GM12878 (cell line): Measurements from ENCODE around the gene SNF8. TPM values are rescaled to one million over a fixed set of nuclear protein-coding genes. Genes with fewer than 3 reads are reported as not detected.

Source experiments
- CREM ChIP-seq: IDR thresholded peaks from 2 replicates; pipeline ENCODE4 v1.6.1; 2014; ENCODE audit warnings: antibody characterized with exemption, low read depth
- E4F1 ChIP-seq: fragments of 450-650 bp; IDR thresholded peaks from 2 replicates; pipeline ENCODE4 v1.6.1; 2018; ENCODE audit warnings: borderline replicate concordance, mild to moderate bottlenecking; ENCODE audit not compliant: partially characterized antibody
- EGR1 ChIP-seq, 2 experiments: IDR thresholded peaks; 1 replicate in 1 of 2; 2 replicates in 1 of 2; pipeline ENCODE4 v1.6.1; 2011 to 2012; ENCODE audit warnings: low read depth in 2 of 2, low read length in 2 of 2, borderline replicate concordance in 1 of 2, mild to moderate bottlenecking in 1 of 2, moderate library complexity in 1 of 2
- KDM1A ChIP-seq: fragments of 200-600 bp; sonication (generic); IDR thresholded peaks from 2 replicates; pipeline ENCODE4 v1.6.1; 2016; ENCODE audit warnings: borderline replicate concordance
- MYB ChIP-seq: fragments of 150-350 bp; IDR thresholded peaks from 2 replicates; pipeline ENCODE4 v1.6.1; 2014; ENCODE audit warnings: mild to moderate bottlenecking, low read depth, low read length, borderline replicate concordance
- NFYA ChIP-seq: IDR thresholded peaks from 2 replicates; pipeline ENCODE4 v1.6.1; 2011; ENCODE audit warnings: low read depth, mild to moderate bottlenecking, low read length, improper control_type of control experiment, borderline replicate concordance
- PAX5 ChIP-seq: IDR thresholded peaks from 2 replicates; pipeline ENCODE4 v1.6.1; 2011; ENCODE audit warnings: low read depth, low read length, borderline replicate concordance
- POLR2AphosphoS5 ChIP-seq: IDR thresholded peaks from 2 replicates; pipeline ENCODE4 v1.6.1; 2011; ENCODE audit warnings: mild to moderate bottlenecking, low read length, inconsistent platforms
- RAD21 ChIP-seq: IDR thresholded peaks from 2 replicates; pipeline ENCODE4 v1.6.1; 2011; ENCODE audit warnings: mild to moderate bottlenecking, low read depth, low read length, moderate library complexity; ENCODE audit not compliant: insufficient read depth
- RB1 ChIP-seq: fragments of 450-650 bp; formaldehyde crosslinking; IDR thresholded peaks from 2 replicates; pipeline ENCODE4 v1.6.1; 2017; ENCODE audit warnings: mild to moderate bottlenecking, borderline replicate concordance
- SIX5 ChIP-seq: IDR thresholded peaks from 2 replicates; pipeline ENCODE4 v1.6.1; 2011; ENCODE audit warnings: mild to moderate bottlenecking, low read depth, low read length, moderate library complexity; ENCODE audit not compliant: severe bottlenecking
- TBL1XR1 ChIP-seq: IDR thresholded peaks from 2 replicates; pipeline ENCODE4 v1.6.1; 2012; ENCODE audit warnings: low read depth, low read length, improper control_type of control experiment
- TCF3 ChIP-seq: IDR thresholded peaks from 2 replicates; pipeline ENCODE4 v1.6.1; 2012; ENCODE audit warnings: low read depth, mild to moderate bottlenecking, low read length, borderline replicate concordance; ENCODE audit not compliant: insufficient read depth
- YY1 ChIP-seq: IDR thresholded peaks from 2 replicates; pipeline ENCODE4 v1.6.1; 2011; ENCODE audit warnings: low read depth, mild to moderate bottlenecking, low read length
- ZBTB11 ChIP-seq: fragments of 450-650 bp; formaldehyde crosslinking; IDR thresholded peaks from 2 replicates; pipeline ENCODE4 v1.5.0; 2022; ENCODE audit warnings: mild to moderate bottlenecking, missing genetic modification characterization
- polyA plus RNA-seq, 11 experiments: library from polyadenylated mRNA; depleted of rRNA in 4 of 11; unstranded in 6 of 11; stranded (reverse) in 5 of 11; fragments of >200 nt; fragmentation: Nextera tagmentation in 4 of 11; fragmentation: Illumina TruSeq in 1 of 11; extraction: Ambion mirVana in 4 of 11; extraction: Trizol in 1 of 11; gene quantifications; 1 replicate in 1 of 11; 2 replicates in 10 of 11; pipeline versions ENCODE4 v1.2.1 to v1.2.3, GENCODE V29; 2011 to 2016; ENCODE audit warnings: inconsistent platforms in 2 of 11, missing spikeins in 2 of 11, low read depth in 1 of 11
- total RNA-seq, 4 experiments: library from RNA; depleted of rRNA in 3 of 4; stranded (reverse); fragments of >200 nt in 3 of 4; fragmentation: Illumina TruSeq in 1 of 4; extraction: Trizol in 1 of 4; gene quantifications; 2 replicates each; pipeline versions ENCODE4 v1.2.1 to v1.2.3, GENCODE V29; 2013 to 2021

The SNF8 gene
- total and polyA plus RNA-seq, 10 of the 15 experiments (the other 5 are each of a cell fraction or from before 2014, with no cell fraction given), result 6.1 to 228 (median 95.6) TPM

- peak; percentile 67; the same call in 1 of the 2 replicates for TF ChIP-seq ZBTB11 (CRISPR knock-in tag)
- peak; percentile 72; the same call in 1 of the 2 replicates for TF ChIP-seq YY1
- TF ChIP-seq PAX5, result peak; percentile 45; the same call in 1 of the 2 replicates
- TF ChIP-seq SIX5, result peak; percentile 54
- no peak for TF ChIP-seq RB1
- no peak for TF ChIP-seq E4F1
- TF ChIP-seq CREM, result peak; percentile 99
- no peak for TF ChIP-seq RAD21
- TF ChIP-seq KDM1A, result no peak
- peak; percentile 93 for TF ChIP-seq POLR2AphosphoS5
- TF ChIP-seq TBL1XR1, result 0 out of 2 replicates have a peak, but pooled peaks have one; percentile 24
- TF ChIP-seq EGR1 (IDR thresholded peaks at IDR 0.05; ENCODE audit: borderline replicate concordance in 1 of 2, low read depth in 2 of 2, low read length in 2 of 2), result peak in 1 of 2 experiments; percentile 52; a peak in 1 of 3 replicates
- TF ChIP-seq TCF3, result 0 out of 2 replicates have a peak, but pooled peaks have one; percentile 44
- TF ChIP-seq NFYA, result no peak
- TF ChIP-seq MYB, result no peak
Measured at GRCh38 chr17:48944515-48945260, at the start of gene SNF8 (continued).
